Thoracic aorta (tissue), 2 donors: Measurements from ENCODE around the gene PDE4D. TPM values are rescaled to one million over a fixed set of nuclear protein-coding genes. Genes with fewer than 3 reads are reported as not detected.

Source experiments
- ATAC-seq: fragments of 150-250 bp; one replicate; pipeline ENCODE4 v1.8.0; 2017; ENCODE audit warnings: low read depth; ENCODE audit not compliant: insufficient number of reproducible peaks, low FRiP score
- DNase-seq: peaks from one replicate; pipeline ENCODE4 v3.0.0-alpha.2; 2020; ENCODE audit warnings: low spot score
- H3K27ac ChIP-seq, 2 donors: fragments of 200-600 bp; sonication (generic); 1 replicate in 1 of 2; 2 replicates in 1 of 2; pipeline ENCODE4 v1.5.1; 2016; ENCODE audit warnings: mild to moderate bottlenecking in 2 of 2, moderate library complexity in 2 of 2
- H3K27me3 ChIP-seq: fragments of 200-600 bp; sonication (generic); replicated peaks from 2 replicates; pipeline ENCODE4 v1.6.0; 2016; ENCODE audit warnings: mild to moderate bottlenecking; ENCODE audit not compliant: insufficient read depth
- H3K36me3 ChIP-seq: fragments of 200-600 bp; sonication (generic); one replicate; pipeline ENCODE4 v1.5.1; 2016
- H3K4me1 ChIP-seq, 2 donors: fragments of 200-600 bp; sonication (generic); 1 replicate in 1 of 2; 2 replicates in 1 of 2; pipeline versions ENCODE4 v1.5.1 to v1.6.0; 2016; ENCODE audit warnings: low read depth in 2 of 2, mild to moderate bottlenecking in 1 of 2; ENCODE audit not compliant: control insufficient read depth in 1 of 2
- H3K4me3 ChIP-seq: fragments of 200-600 bp; sonication (generic); 2 replicates; pipeline ENCODE4 v1.5.1; 2016; ENCODE audit warnings: mild to moderate bottlenecking
- H3K9me3 ChIP-seq: fragments of 200-600 bp; sonication (generic); 2 replicates; pipeline ENCODE4 v1.5.1; 2016
- total RNA-seq, 2 donors: library from RNA; depleted of rRNA; stranded (reverse); fragments of >200 nt; gene quantifications; one replicate each; pipeline versions ENCODE4 v1.1.0 to v1.2.3, GENCODE V29; 2016
- TF ChIP-seq, protein P1 (sequence below): fragments of 200-600 bp; sonication (generic); IDR thresholded peaks from one replicate; pipeline ENCODE4 v1.5.1; 2019; ENCODE audit warnings: antibody characterized with exemption

Gene PDE4D
- total RNA-seq, 2 donors from 2014 or later = 34.0 to 85.8 TPM

DNA sequence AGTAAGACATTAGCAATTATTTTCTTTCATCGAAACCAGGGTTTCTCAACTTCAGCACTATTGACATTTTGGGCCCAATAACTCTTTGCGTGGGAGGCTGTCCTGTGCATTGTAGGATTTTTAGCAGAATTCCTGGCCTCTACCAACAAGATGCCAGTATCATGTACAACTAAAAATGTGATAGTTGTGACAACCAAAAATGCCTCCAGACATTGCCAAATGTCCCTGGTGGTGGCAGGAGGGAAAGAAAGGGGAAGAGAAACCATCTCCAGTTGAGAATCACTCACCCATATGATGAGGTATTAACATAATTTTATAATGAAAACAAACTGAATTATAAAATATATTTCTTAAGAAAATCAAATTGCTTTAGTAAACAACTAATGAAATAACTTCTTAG, 904.6 kb downstream of the PDE4D start:
- no peak overlapping the region for H3K4me3 ChIP-seq
- H3K4me1 ChIP-seq = no peaks in the 10 kb centered on the region
- ATAC-seq (no peak), DNase-seq (no peak)
- H3K27ac ChIP-seq = no peak overlapping the region
- TF ChIP-seq, protein P1, sequence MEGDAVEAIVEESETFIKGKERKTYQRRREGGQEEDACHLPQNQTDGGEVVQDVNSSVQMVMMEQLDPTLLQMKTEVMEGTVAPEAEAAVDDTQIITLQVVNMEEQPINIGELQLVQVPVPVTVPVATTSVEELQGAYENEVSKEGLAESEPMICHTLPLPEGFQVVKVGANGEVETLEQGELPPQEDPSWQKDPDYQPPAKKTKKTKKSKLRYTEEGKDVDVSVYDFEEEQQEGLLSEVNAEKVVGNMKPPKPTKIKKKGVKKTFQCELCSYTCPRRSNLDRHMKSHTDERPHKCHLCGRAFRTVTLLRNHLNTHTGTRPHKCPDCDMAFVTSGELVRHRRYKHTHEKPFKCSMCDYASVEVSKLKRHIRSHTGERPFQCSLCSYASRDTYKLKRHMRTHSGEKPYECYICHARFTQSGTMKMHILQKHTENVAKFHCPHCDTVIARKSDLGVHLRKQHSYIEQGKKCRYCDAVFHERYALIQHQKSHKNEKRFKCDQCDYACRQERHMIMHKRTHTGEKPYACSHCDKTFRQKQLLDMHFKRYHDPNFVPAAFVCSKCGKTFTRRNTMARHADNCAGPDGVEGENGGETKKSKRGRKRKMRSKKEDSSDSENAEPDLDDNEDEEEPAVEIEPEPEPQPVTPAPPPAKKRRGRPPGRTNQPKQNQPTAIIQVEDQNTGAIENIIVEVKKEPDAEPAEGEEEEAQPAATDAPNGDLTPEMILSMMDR = no peak
- H3K27me3 ChIP-seq = no peaks in the 10 kb centered on the region
- H3K9me3 ChIP-seq = no peaks in the 10 kb centered on the region
- no peaks in the 10 kb centered on the region for H3K36me3 ChIP-seq

- TF ChIP-seq, protein P1 = no peak
- no peak overlapping the region for H3K4me3 ChIP-seq
- DNase-seq (no peak), ATAC-seq (no peak)
- no peak overlapping the region for H3K27ac ChIP-seq
- no peaks in the 10 kb centered on the region for H3K36me3 ChIP-seq
- H3K27me3 ChIP-seq = no peaks in the 10 kb centered on the region
- no peaks in the 10 kb centered on the region for H3K9me3 ChIP-seq
- H3K4me1 ChIP-seq = no peaks in the 10 kb centered on the region
Observed at GRCh38 chr5:58987193-58987592, 906.3 kb downstream of the PDE4D start.

DNA sequence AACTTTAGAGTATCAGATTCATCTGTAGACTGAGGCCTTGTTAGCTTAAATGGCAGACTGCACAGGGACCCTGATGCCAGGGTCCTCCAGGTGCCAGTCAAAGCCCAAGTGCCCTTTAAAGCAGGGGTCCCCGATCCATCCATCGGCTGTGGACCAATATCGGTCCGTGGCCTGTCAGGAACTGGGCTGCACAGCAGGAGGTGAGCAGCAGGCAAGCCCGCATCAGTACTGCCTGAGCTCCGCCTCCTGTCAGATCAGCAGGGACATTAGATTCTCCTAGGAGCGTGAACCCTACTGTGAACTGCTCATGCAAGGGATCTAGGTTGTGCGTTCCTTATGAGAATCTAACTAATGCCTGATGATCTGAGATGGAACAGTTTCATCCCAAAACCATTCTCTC, 907.2 kb downstream of the PDE4D start:
- Histone ChIP-seq H3K27ac (no peak overlapping the region), H3K4me3 (no peak overlapping the region), H3K36me3 (no peaks in the 10 kb centered on the region), H3K9me3 (no peaks in the 10 kb centered on the region), H3K4me1 (no peaks in the 10 kb centered on the region), H3K27me3 (no peaks in the 10 kb centered on the region)
- ATAC-seq = no peak
- TF ChIP-seq, protein P1 = no peak
- no peak for DNase-seq

DNA sequence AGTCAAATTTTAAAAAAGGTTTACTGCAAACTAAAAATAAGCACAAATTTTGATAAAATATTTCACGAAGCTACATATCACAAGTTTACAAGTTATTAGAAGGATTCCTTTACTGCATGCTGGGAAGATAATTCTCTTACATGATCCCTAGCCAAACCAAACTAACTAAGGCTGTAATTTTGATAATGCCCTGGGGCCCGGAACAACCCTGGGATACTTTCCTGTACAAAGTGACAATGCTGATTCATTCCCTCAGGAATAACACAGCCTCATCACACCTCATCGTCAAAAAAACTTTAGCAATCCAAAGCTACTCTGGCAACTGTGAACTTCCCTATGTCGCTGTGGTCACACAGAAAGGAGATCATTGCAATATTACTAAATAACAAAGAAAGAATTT, 907.8 kb downstream of the PDE4D start:
- DNase-seq (no peak), ATAC-seq (no peak)
- TF ChIP-seq, protein P1 = no peak
- Histone ChIP-seq H3K36me3 (no peaks in the 10 kb centered on the region), H3K9me3 (no peaks in the 10 kb centered on the region), H3K27ac (no peak overlapping the region), H3K27me3 (no peaks in the 10 kb centered on the region), H3K4me3 (no peak overlapping the region), H3K4me1 (no peaks in the 10 kb centered on the region)

DNA sequence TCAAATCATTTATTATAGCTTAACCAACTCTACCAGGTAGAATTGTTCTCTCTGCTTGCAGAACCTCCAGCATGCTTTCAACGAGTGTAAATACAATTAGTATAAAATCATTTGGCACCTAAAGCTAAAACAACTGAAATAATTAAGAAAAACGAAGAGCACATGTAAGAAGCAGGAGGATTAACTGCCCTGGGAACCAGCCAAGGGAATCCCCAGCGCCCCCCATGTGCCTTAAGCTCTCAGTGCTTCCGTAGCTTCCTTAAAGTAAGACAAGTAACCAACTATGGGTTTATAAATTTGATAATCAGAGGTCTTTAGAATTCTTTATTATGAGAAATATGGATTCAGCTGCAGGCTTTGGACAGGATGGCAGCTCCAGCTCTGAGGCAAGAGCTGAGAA, 908.2 kb downstream of the PDE4D start:
- H3K27me3 ChIP-seq = no peaks in the 10 kb centered on the region
- no peaks in the 10 kb centered on the region for H3K36me3 ChIP-seq
- H3K4me3 ChIP-seq = no peak overlapping the region
- no peaks in the 10 kb centered on the region for H3K9me3 ChIP-seq
- ATAC-seq = no peak
- TF ChIP-seq, protein P1 = no peak
- no peak overlapping the region for H3K27ac ChIP-seq
- DNase-seq = no peak
- H3K4me1 ChIP-seq = no peaks in the 10 kb centered on the region
